Mononuclear cell (primary cell): ENCODE results near the gene NFE2L1. TPM values are rescaled to one million over a fixed set of nuclear protein-coding genes. Genes with fewer than 3 reads are reported as not detected.
A peak's percentile ranks its signal among the peaks of the same experiment; 100 is the strongest.
"Not testable (repeated sequence)": the region's sequence is repeated elsewhere in the genome, so short reads cannot be mapped to it uniquely, and the experiment has no call there.

Experiments
- H3K27me3 ChIP-seq: 2 replicates; pipeline ENCODE4 v1.6.0; 2011; ENCODE audit warnings: low read length, control low read depth; ENCODE audit not compliant: insufficient read depth
- H3K4me1 ChIP-seq: 2 replicates; pipeline ENCODE4 v1.5.1; 2011; ENCODE audit warnings: mild to moderate bottlenecking, low read length, control low read depth; ENCODE audit not compliant: insufficient read depth
- H3K4me3 ChIP-seq: 2 replicates; pipeline ENCODE4 v1.5.1; 2011; ENCODE audit warnings: mild to moderate bottlenecking, low read length, moderate library complexity
- H3K9me3 ChIP-seq: 2 replicates; pipeline ENCODE4 v1.5.1; 2011; ENCODE audit warnings: low read depth, mild to moderate bottlenecking, control low read depth, low read length
- total RNA-seq: library from RNA; depleted of rRNA; stranded (reverse); fragments of >200 nt; gene quantifications from one replicate; pipeline ENCODE4 v1.2.3, GENCODE V29; 2012

The NFE2L1 gene
- total RNA-seq = 17.0 TPM

GRCh38 chr17:48047741-48048383 is at the start of gene NFE2L1:
TSS of gene NFE2L1 (plus strand) at chr17:48048359. CDS start at chr17:48051119, 2,760 bp downstream.
- peaks cover 48% of the 10 kb centered on the region for H3K4me1 ChIP-seq
- peak within 1 kb of the TSS; percentile 74 for H3K4me3 ChIP-seq
- no peaks in the 10 kb centered on the region for H3K9me3 ChIP-seq
- H3K27me3 ChIP-seq = no peaks in the 10 kb centered on the region

DNA sequence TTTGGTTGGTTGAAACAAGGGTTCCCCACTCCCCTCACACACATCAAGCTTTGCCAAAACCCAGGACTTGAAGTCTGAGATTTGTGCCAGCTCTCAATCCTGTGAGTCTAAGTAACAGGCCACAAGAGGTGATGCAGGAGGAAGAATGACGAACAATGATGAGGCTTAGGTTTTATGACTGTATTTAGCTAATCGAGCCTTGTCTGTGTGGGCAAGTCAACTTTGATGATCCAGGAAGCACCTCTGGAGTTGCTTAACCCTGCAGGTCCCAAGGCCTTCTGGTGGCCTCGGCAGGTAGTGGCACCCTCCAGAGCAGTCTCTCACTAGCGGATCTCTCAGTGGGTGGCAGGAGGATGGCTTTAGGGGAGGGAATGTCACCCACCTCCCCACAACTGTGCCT is 48.6 kb upstream of the NFE2L1 start:
- Histone ChIP-seq H3K27me3 (no peaks in the 10 kb centered on the region), H3K4me3 (no peak overlapping the region), H3K9me3 (no peaks in the 10 kb centered on the region), H3K4me1 (peaks cover 59% of the 10 kb centered on the region)

- peaks cover 72% of the 10 kb centered on the region for H3K4me1 ChIP-seq
These were observed 47.0 kb upstream of the NFE2L1 start for GRCh38 chr17:48001197-48001596.

GRCh38 chr17:48001657-48002056 is 46.5 kb upstream of the NFE2L1 start:
- H3K9me3 ChIP-seq, H3K27me3 ChIP-seq, H3K4me3 ChIP-seq: not testable (repeated sequence)
- peaks cover 72% of the 10 kb centered on the region for H3K4me1 ChIP-seq

More at GRCh38 chr17:48001197-48001596, 47.0 kb upstream of the NFE2L1 start:
- H3K9me3 ChIP-seq = no peaks in the 10 kb centered on the region
- no peak overlapping the region for H3K4me3 ChIP-seq
- H3K27me3 ChIP-seq = no peaks in the 10 kb centered on the region

DNA sequence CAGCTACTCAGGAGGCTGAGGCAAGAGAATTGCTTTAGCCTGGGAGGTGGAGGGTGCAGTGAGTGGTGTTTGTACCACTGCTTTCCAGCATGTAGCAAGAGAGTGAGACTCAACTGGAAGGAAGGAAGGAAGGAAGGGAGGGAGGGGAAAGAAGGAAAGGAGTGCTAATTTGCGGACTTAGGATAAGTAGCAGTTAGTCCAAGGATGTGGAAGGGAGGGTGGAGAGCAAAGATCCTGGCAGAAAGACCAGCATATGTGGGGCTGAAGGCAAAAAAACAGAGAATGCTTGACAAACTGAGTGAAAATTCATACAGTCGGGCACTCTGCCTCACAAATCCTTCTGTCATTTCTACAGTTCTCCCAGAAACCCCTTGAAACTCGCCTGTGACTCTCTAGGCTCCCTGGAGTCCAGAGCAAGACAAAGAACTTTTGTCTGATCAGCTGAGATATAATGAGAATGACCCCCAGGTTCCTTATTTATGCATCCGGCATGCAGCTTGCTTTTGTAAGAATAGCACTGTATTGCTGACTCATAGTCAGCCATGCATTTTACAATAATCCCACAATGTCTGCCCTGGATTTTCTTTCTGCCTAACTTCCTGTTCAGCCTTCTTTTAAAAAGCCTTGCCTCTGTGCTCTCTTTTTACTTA is 45.8 kb upstream of the NFE2L1 start:
- H3K9me3 ChIP-seq = no peaks in the 10 kb centered on the region
- H3K27me3 ChIP-seq = no peaks in the 10 kb centered on the region
- H3K4me3 ChIP-seq = no peak overlapping the region
- H3K4me1 ChIP-seq = peaks cover 80% of the 10 kb centered on the region

GRCh38 chr17:48002916-48003416 is 45.2 kb upstream of the NFE2L1 start:
- peaks cover 3% of the 10 kb centered on the region for H3K27me3 ChIP-seq
- H3K4me1 ChIP-seq = peaks cover 80% of the 10 kb centered on the region
- H3K4me3 ChIP-seq = no peak overlapping the region
- no peaks in the 10 kb centered on the region for H3K9me3 ChIP-seq

DNA sequence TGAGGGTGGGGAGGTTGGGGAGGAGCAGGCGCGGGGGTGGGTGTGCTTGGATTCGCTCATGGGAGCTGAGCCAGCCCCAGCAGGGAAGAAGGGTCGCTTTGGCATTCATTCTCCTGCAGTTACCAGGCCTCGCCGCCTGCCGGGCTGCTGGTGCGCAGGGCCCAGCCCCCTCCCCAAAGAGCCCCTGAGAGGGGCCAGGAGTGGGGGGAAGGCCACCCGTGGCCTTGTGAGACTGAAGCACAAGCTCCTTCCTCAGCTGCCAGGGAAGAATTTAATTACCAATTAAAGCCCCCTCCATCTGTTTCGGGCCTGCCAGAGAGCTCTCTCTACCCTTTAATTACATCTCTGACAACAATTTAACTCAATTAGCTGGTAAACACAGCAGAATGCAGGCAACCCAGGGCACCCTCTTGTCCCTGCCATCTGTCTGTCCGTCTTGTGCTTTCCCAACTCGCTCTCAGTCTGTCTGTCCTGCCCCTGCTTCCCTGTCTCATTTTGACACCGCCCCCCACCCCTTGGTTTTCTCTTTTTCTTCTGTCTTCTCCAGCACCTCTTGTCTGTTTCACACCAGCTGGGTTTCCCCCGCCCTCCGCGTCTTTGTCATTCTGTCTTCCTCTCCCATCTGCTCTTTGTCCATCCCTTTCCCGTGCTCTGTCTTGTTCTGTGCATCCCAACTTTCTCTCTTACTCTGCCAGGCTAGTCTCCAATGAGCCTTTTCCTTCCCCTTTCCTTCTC is 44.6 kb upstream of the NFE2L1 start:
- Histone ChIP-seq H3K27me3 (peaks cover 4% of the 10 kb centered on the region), H3K9me3 (no peaks in the 10 kb centered on the region), H3K4me1 (peaks cover 79% of the 10 kb centered on the region), H3K4me3 (no peak overlapping the region)

DNA sequence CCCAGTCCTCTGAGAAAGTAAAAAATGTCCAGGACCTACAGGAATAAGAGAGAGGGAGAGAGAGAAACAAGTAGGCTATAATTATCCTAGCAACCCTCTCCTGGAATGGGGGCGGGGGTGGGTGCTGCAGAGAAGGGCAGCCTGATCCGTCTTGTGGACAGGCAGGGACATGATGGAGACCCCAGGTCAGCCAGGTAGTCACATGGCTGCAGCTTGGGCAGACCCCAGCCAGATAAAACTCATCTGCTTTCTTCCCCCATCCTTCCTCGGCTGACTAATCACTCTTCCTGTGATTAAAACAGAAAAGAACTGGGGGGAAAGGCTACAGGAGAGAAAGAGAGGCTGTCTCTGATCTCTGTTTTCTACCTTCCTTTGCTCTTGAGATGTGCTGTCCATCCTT is 43.2 kb upstream of the NFE2L1 start:
- peaks cover 73% of the 10 kb centered on the region for H3K4me1 ChIP-seq
- peaks cover 10% of the 10 kb centered on the region for H3K27me3 ChIP-seq
- H3K4me3 ChIP-seq = no peak overlapping the region
- H3K9me3 ChIP-seq = no peaks in the 10 kb centered on the region

- peaks cover 63% of the 10 kb centered on the region for H3K4me1 ChIP-seq
- H3K27me3 ChIP-seq = peaks cover 15% of the 10 kb centered on the region
- H3K9me3 ChIP-seq = no peaks in the 10 kb centered on the region
- no peak overlapping the region for H3K4me3 ChIP-seq
These were observed 41.0 kb upstream of the NFE2L1 start for GRCh38 chr17:48006936-48007709.

DNA sequence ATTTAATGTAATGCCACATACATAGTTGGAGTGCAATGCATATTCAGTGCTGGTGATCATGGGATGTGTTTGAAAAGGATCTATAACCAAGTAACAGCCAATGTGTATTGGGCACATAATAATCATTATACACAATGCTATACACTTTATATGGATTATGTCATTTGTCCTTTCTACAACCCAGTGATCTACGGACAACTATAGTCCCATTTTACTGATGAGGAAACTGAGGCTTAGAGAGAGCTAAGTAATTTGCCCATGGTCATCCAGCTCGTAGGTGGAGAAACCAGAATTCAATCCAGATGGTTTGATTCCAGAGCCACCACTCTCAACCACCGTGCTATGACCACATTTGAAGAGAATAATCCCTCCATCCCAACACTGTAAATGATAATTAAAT is 38.0 kb upstream of the NFE2L1 start:
- H3K9me3 ChIP-seq = no peaks in the 10 kb centered on the region
- no peak overlapping the region for H3K4me3 ChIP-seq
- peaks cover 29% of the 10 kb centered on the region for H3K27me3 ChIP-seq
- peaks cover 39% of the 10 kb centered on the region for H3K4me1 ChIP-seq

- H3K4me3 ChIP-seq = peak overlapping the region; percentile 15
- peaks cover 35% of the 10 kb centered on the region for H3K4me1 ChIP-seq
- no peaks in the 10 kb centered on the region for H3K9me3 ChIP-seq
- peaks cover 29% of the 10 kb centered on the region for H3K27me3 ChIP-seq
These were observed 36.6 kb upstream of the NFE2L1 start for GRCh38 chr17:48011405-48012150.

GRCh38 chr17:48012151-48012520 is 36.0 kb upstream of the NFE2L1 start:
- Histone ChIP-seq H3K9me3 (no peaks in the 10 kb centered on the region), H3K4me3 (peak overlapping the region; percentile 15), H3K27me3 (peaks cover 29% of the 10 kb centered on the region), H3K4me1 (peaks cover 35% of the 10 kb centered on the region)

GRCh38 chr17:48012654-48013053 is 35.5 kb upstream of the NFE2L1 start:
- peaks cover 28% of the 10 kb centered on the region for H3K27me3 ChIP-seq
- H3K4me3 ChIP-seq = no peak overlapping the region
- peaks cover 35% of the 10 kb centered on the region for H3K4me1 ChIP-seq
- H3K9me3 ChIP-seq = no peaks in the 10 kb centered on the region

DNA sequence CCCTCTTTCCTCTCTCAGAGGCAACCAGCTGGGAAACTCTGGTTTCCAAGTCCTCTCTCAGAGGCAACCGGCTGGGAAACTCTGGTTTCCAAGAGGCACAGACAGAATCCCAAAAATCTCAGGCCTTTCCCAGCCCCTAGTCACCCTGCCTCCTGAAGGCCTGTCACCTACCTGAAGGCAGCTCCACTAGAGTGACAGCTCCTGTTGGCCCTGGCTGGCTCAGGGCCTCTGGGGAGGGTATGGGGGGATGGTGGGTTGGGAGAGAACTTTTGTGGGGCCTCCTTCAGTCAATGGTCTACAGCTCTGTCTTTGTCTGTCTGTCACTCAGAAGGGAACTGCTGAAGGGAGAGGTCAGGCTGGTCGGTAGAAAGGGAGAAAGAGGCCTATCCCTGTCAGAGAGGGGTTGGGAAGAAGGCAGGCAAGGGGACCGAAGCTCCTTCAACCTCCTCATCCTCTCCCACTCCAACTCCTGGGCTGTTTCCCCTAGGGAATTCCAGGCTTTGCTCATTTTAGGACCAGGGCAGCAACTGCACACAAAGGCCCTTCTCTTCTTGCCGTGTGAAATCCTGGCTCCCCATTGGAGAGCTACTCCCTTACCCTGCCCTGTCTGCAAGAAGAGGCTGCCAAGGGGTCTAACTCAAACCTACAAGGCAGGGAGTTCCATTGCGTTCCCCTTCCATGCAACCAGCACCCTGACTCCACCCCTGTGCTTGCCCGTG is 34.1 kb upstream of the NFE2L1 start:
- Histone ChIP-seq H3K4me3 (no peak overlapping the region), H3K4me1 (peaks cover 42% of the 10 kb centered on the region), H3K27me3 (peaks cover 22% of the 10 kb centered on the region), H3K9me3 (no peaks in the 10 kb centered on the region)
